Measurements from ENCODE around the gene RTP5.

Gene RTP5

GRCh38 chr2:241858206-241859016, 11.1 kb upstream of the RTP5 start, which contains the start of gene PDCD1:
Gene PDCD1 (minus strand): TSS chr2:241858894. CDS start chr2:241858838, 56 bp downstream.
- DNase-seq = no peak

- DNase-seq = no peak
Measured at GRCh38 chr2:241859017-241859435, 10.5 kb upstream of the RTP5 start.

GRCh38 chr2:241859436-241860183, 9.9 kb upstream of the RTP5 start:
- no peak for DNase-seq

- DNase-seq = no peak
Measured at GRCh38 chr2:241860184-241861078, 9.1 kb upstream of the RTP5 start.

GRCh38 chr2:241861264-241861663, 8.3 kb upstream of the RTP5 start:
- DNase-seq = no peak

GRCh38 chr2:241862093-241862492, 7.4 kb upstream of the RTP5 start:
- DNase-seq = no peak

GRCh38 chr2:241862775-241863535, 6.6 kb upstream of the RTP5 start:
- no peak for DNase-seq

- DNase-seq = no peak
Measured at GRCh38 chr2:241863536-241863954, 6.0 kb upstream of the RTP5 start.

- DNase-seq = no peak
Measured at GRCh38 chr2:241864168-241864849, 5.2 kb upstream of the RTP5 start.

GRCh38 chr2:241864850-241865213, 4.7 kb upstream of the RTP5 start:
- DNase-seq = no peak

GRCh38 chr2:241865416-241865956, 4.0 kb upstream of the RTP5 start:
- DNase-seq = no peak

GRCh38 chr2:241865957-241866789, 3.4 kb upstream of the RTP5 start:
- no peak for DNase-seq

GRCh38 chr2:241866790-241867645, 2.5 kb upstream of the RTP5 start:
- DNase-seq = no peak

- peak; percentile 75 for DNase-seq
Measured at GRCh38 chr2:241867776-241868420, 1.6 kb upstream of the RTP5 start.

- DNase-seq = peak; percentile 48
Measured at GRCh38 chr2:241868661-241869081, 858 bp upstream of the RTP5 start.

GRCh38 chr2:241870081-241870541, 582 bp downstream of the RTP5 start:
- no peak for DNase-seq

GRCh38 chr2:241870611-241871537, 1.3 kb downstream of the RTP5 start:
- DNase-seq = peak; percentile 68

Measured in activated gamma-delta T cell treated with Interleukin-2 at 50 U/mL for 16 hours (primary cell).